Caco-2 (cell line): ENCODE measurements around the gene OTOS. TPM values are rescaled to one million over a fixed set of nuclear protein-coding genes. Genes with fewer than 3 reads are reported as not detected.

Experiments
- BruUV-seq: library from RNA; stranded (reverse); fragments of 400-500 nt; replicated peaks from 2 replicates; lab custom pipeline; 2021; lab: Mats Ljungman, UMichigan
- CTCF ChIA-PET: fragments of 300-600 bp; sonication (Branson Sonifier 250); formaldehyde crosslinking; loops from one replicate; lab custom pipeline; 2022; ENCODE audit warnings: antibody characterized with exemption; lab: Charles Lee
- POLR2A ChIA-PET: fragments of 300-600 bp; sonication (Branson Sonifier 250); formaldehyde crosslinking; loops from one replicate; lab custom pipeline; 2022; ENCODE audit warnings: antibody characterized with exemption; lab: Charles Lee
- DNase-seq, 2 experiments: peaks; one replicate each; pipeline versions ENCODE4 v3.0.0 to v3.0.0-alpha.2; 2020 to 2022
- H3K27me3 ChIP-seq: replicated peaks from 2 replicates; pipeline ENCODE4 v1.6.0; 2011; ENCODE audit warnings: low read length; ENCODE audit not compliant: control insufficient read depth, insufficient read depth
- H3K36me3 ChIP-seq: 2 replicates; pipeline ENCODE4 v1.5.1; 2011; ENCODE audit warnings: low read length; ENCODE audit not compliant: control insufficient read depth, insufficient read depth
- H3K4me1 ChIP-seq: fragments of 250-450 bp; sonication (Bioruptor Pico); 2 replicates; pipeline ENCODE4 v1.5.1; 2020; ENCODE audit warnings: mild to moderate bottlenecking
- H3K4me3 ChIP-seq: 2 replicates; pipeline ENCODE4 v1.5.1; 2011; ENCODE audit warnings: low read depth, mild to moderate bottlenecking, control low read depth, low read length
- H3K9me3 ChIP-seq: fragments of 250-450 bp; sonication (Bioruptor Pico); 2 replicates; pipeline ENCODE4 v1.5.1; 2020; ENCODE audit warnings: mild to moderate bottlenecking, moderate library complexity
- H3K27ac Mint-ChIP-seq: one replicate; pipeline ENCODE4 v1.8.0; 2022; ENCODE audit warnings: mixed read lengths; ENCODE audit not compliant: unreplicated experiment
- H3K27me3 Mint-ChIP-seq: one replicate; pipeline ENCODE4 v1.8.0; 2022; ENCODE audit warnings: mixed read lengths; ENCODE audit not compliant: insufficient read depth, unreplicated experiment
- H3K36me3 Mint-ChIP-seq: one replicate; pipeline ENCODE4 v1.8.0; 2022; ENCODE audit warnings: mild to moderate bottlenecking, mixed read lengths; ENCODE audit not compliant: insufficient read depth, unreplicated experiment
- H3K4me1 Mint-ChIP-seq: one replicate; pipeline ENCODE4 v1.8.0; 2022; ENCODE audit warnings: low read depth, mixed read lengths; ENCODE audit not compliant: unreplicated experiment
- H3K4me3 Mint-ChIP-seq: one replicate; pipeline ENCODE4 v1.8.0; 2022; ENCODE audit warnings: mild to moderate bottlenecking, moderate library complexity, mixed read lengths; ENCODE audit not compliant: unreplicated experiment
- H3K9me3 Mint-ChIP-seq: one replicate; pipeline ENCODE4 v1.8.0; 2022; ENCODE audit warnings: mixed read lengths; ENCODE audit not compliant: unreplicated experiment
- CTCF ChIP-seq, 2 experiments: fragments of 200-600 bp in 1 of 2; IDR thresholded peaks; 1 replicate in 1 of 2; 2 replicates in 1 of 2; pipeline versions ENCODE4 v1.5.1 to v1.8.0; 2011 to 2022; ENCODE audit warnings: antibody characterized with exemption in 1 of 2, control low read depth in 1 of 2, inconsistent platforms in 1 of 2, low read depth in 1 of 2, low read length in 1 of 2, mild to moderate bottlenecking in 1 of 2, moderate library complexity in 1 of 2; ENCODE audit not compliant: insufficient read depth in 1 of 2, severe bottlenecking in 1 of 2, unreplicated experiment in 1 of 2
- intact Hi-C: fragments of 100-400 bp; cut with micrococcal nuclease; formaldehyde crosslinking; loops from one replicate; pipeline ENCODE4 v1.10.0; 2022; ENCODE audit not compliant: unreplicated experiment
- total RNA-seq: library from RNA; stranded (reverse); gene quantifications from 2 replicates; pipeline ENCODE4 v1.2.3, GENCODE V29; 2022

The OTOS gene
- total RNA-seq, 1 experiment from 2014 or later, result not detected

GRCh38 chr2:240127911-240128607 is 12.4 kb downstream of the OTOS start:
- no TSS peak for BruUV-seq
- Mint-ChIP-seq H3K9me3 (no peaks in the 10 kb centered on the region), H3K36me3 (peaks cover under 1% of the 10 kb centered on the region), H3K27ac (no peak overlapping the region), H3K4me1 (no peaks in the 10 kb centered on the region), H3K4me3 (no peak overlapping the region), H3K27me3 (no peaks in the 10 kb centered on the region)
- no peak overlapping the region for H3K4me3 ChIP-seq
- POLR2A ChIA-PET, result no interaction called here
- CTCF ChIA-PET, result no interaction called here
- no peaks in the 10 kb centered on the region for H3K27me3 ChIP-seq
- no peak for DNase-seq
- no peak for TF ChIP-seq CTCF (IDR thresholded peaks at IDR 0.05; ENCODE audit: insufficient read depth in 1 of 2, low read depth in 1 of 2, low read length in 1 of 2, severe bottlenecking in 1 of 2, unreplicated experiment in 1 of 2)
- H3K9me3 ChIP-seq, result no peaks in the 10 kb centered on the region
- intact Hi-C loops, result no loop called here
- no peaks in the 10 kb centered on the region for H3K4me1 ChIP-seq
- no peaks in the 10 kb centered on the region for H3K36me3 ChIP-seq

- no peaks in the 10 kb centered on the region for H3K27me3 ChIP-seq
- Mint-ChIP-seq H3K36me3 (no peaks in the 10 kb centered on the region), H3K4me3 (no peak overlapping the region), H3K27me3 (no peaks in the 10 kb centered on the region), H3K27ac (no peak overlapping the region), H3K9me3 (no peaks in the 10 kb centered on the region), H3K4me1 (no peaks in the 10 kb centered on the region)
- no peak for DNase-seq
- TF ChIP-seq CTCF (IDR thresholded peaks at IDR 0.05; ENCODE audit: insufficient read depth in 1 of 2, low read depth in 1 of 2, low read length in 1 of 2, severe bottlenecking in 1 of 2, unreplicated experiment in 1 of 2), result no peak
- no peaks in the 10 kb centered on the region for H3K36me3 ChIP-seq
- H3K9me3 ChIP-seq, result no peaks in the 10 kb centered on the region
- ChIA-PET CTCF (no interaction called here), POLR2A (no interaction called here)
- H3K4me3 ChIP-seq, result no peak overlapping the region
- BruUV-seq, result no TSS peak
- intact Hi-C loops, result no loop called here
- H3K4me1 ChIP-seq, result no peaks in the 10 kb centered on the region
These were observed 13.2 kb downstream of the OTOS start for GRCh38 chr2:240127191-240127750.

DNA sequence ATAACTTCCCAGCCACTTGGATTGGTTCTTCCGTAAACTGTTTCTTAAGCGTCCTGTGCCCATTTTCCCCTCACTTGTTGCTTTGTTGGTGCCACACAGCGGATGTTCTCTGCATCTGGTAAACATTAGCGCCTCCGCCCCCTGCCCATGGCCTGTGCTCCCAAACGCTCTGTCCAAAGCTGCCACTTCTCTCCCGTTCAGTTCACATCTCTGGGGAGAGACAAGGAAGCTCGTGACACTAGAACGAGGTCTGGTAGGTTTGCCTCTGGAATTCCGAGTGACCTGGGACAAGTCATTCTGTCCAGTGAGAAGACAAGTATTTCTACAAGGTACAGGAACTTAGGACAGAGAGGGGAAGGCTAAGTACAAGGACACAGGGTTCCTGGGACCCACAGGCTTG is 13.7 kb downstream of the OTOS start:
- Mint-ChIP-seq H3K4me3 (no peak overlapping the region), H3K36me3 (no peaks in the 10 kb centered on the region), H3K27me3 (no peaks in the 10 kb centered on the region), H3K9me3 (no peaks in the 10 kb centered on the region), H3K4me1 (no peaks in the 10 kb centered on the region), H3K27ac (no peak overlapping the region)
- CTCF ChIA-PET, result no interaction called here
- Histone ChIP-seq H3K4me3 (no peak overlapping the region), H3K4me1 (no peaks in the 10 kb centered on the region), H3K27me3 (no peaks in the 10 kb centered on the region), H3K9me3 (no peaks in the 10 kb centered on the region), H3K36me3 (no peaks in the 10 kb centered on the region)
- POLR2A ChIA-PET, result no interaction called here
- no peak for DNase-seq
- intact Hi-C loops, result no loop called here
- TF ChIP-seq CTCF (IDR thresholded peaks at IDR 0.05; ENCODE audit: insufficient read depth in 1 of 2, low read depth in 1 of 2, low read length in 1 of 2, severe bottlenecking in 1 of 2, unreplicated experiment in 1 of 2), result no peak
- no TSS peak for BruUV-seq
